GM12878 (cell line): ENCODE measurements around the gene RPTN. TPM values are rescaled to one million over a fixed set of nuclear protein-coding genes. Genes with fewer than 3 reads are reported as not detected.

ENCODE experiments used
- ATAC-seq: fragments of 200-7000 bp; cut with Tn5 transposase; 3 replicates; pipeline ENCODE4 v1.9.1; 2020; ENCODE audit warnings: mild to moderate bottlenecking, moderate library complexity
- BruUV-seq: library from RNA; stranded (reverse); fragments of 400-500 nt; replicated peaks from 2 replicates; lab custom pipeline; 2021; lab: Mats Ljungman, UMichigan
- CTCF ChIA-PET: fragments of 300-600 bp; sonication (Branson Sonifier 250); formaldehyde crosslinking; extraction: SDS; loops from one replicate; lab custom pipeline; 2021; ENCODE audit warnings: inconsistent platforms; lab: Yijun Ruan, JAX
- POLR2A ChIA-PET: fragments of 350-600 bp; formaldehyde crosslinking; extraction: SDS; loops from one replicate; lab custom pipeline; 2021; ENCODE audit warnings: inconsistent platforms; lab: Charles Lee
- RAD21 ChIA-PET: fragments of 300-600 bp; sonication (Branson Sonifier 250); formaldehyde crosslinking; loops from one replicate; lab custom pipeline; 2023; ENCODE audit warnings: antibody characterized with exemption; ENCODE audit not compliant: unreplicated experiment; lab: Charles Lee
- SMC1A ChIA-PET: fragments of 300-600 bp; sonication (Branson Sonifier 250); formaldehyde crosslinking; loops from one replicate; lab custom pipeline; 2023; ENCODE audit not compliant: unreplicated experiment, uncharacterized antibody; lab: Charles Lee
- DNase-seq: peaks from one replicate; pipeline ENCODE4 v3.0.0-alpha.2; 2011; ENCODE audit warnings: low read depth, low spot score
- FAIRE-seq: peaks from 3 replicates; lab custom pipeline; 2011; peaks lifted over from hg19 to GRCh38; lab: Jason Lieb, UNC
- H2AFZ ChIP-seq: 2 replicates; pipeline ENCODE4 v1.6.0; 2011; ENCODE audit warnings: low read depth, low read length, control low read depth; ENCODE audit not compliant: control insufficient read depth
- H3K27ac ChIP-seq: 2 replicates; pipeline ENCODE4 v1.5.1; 2011; ENCODE audit warnings: control low read depth; ENCODE audit not compliant: control insufficient read depth, insufficient read depth
- H3K27me3 ChIP-seq, 2 experiments: replicated peaks in 1 of 2; 2 replicates each; pipeline versions ENCODE4 v1.6.0 to v1.6.1; 2011; ENCODE audit warnings: low read length in 1 of 2; ENCODE audit not compliant: control insufficient read depth in 2 of 2, insufficient read depth in 2 of 2
- H3K36me3 ChIP-seq, 2 experiments: 2 replicates each; pipeline ENCODE4 v1.5.1; 2011; ENCODE audit warnings: low read length in 1 of 2; ENCODE audit not compliant: control insufficient read depth in 2 of 2, insufficient read depth in 2 of 2
- H3K4me1 ChIP-seq: 2 replicates; pipeline ENCODE4 v1.6.1; 2011; ENCODE audit warnings: mild to moderate bottlenecking, low read length, moderate library complexity, mixed read lengths; ENCODE audit not compliant: control insufficient read depth, insufficient read depth
- H3K4me2 ChIP-seq: 2 replicates; pipeline ENCODE4 v1.6.0; 2011; ENCODE audit warnings: control low read depth; ENCODE audit not compliant: control insufficient read depth, insufficient read depth
- H3K4me3 ChIP-seq: fragments of 200-600 bp; sonication (generic); 2 replicates; pipeline ENCODE4 v1.5.1; 2016
- H3K79me2 ChIP-seq: 2 replicates; pipeline ENCODE4 v1.6.0; 2011; ENCODE audit warnings: low read length; ENCODE audit not compliant: control insufficient read depth, insufficient read depth
- H3K9ac ChIP-seq: 2 replicates; pipeline ENCODE4 v1.8.0; 2011; ENCODE audit warnings: low read length, control low read depth, mixed read lengths; ENCODE audit not compliant: control insufficient read depth, insufficient read depth
- H3K9me3 ChIP-seq: replicated peaks from 3 replicates; pipeline ENCODE4 v1.5.1; 2011; ENCODE audit warnings: mild to moderate bottlenecking, low read length; ENCODE audit not compliant: control insufficient read depth, insufficient read depth
- H4K20me1 ChIP-seq: 2 replicates; pipeline ENCODE4 v1.6.0; 2011; ENCODE audit not compliant: control insufficient read depth, insufficient read depth
- ASH2L ChIP-seq: fragments of 300-600, 200-600 bp; sonication (generic); IDR thresholded peaks from 2 replicates; pipeline ENCODE4 v1.6.1; 2017; ENCODE audit warnings: low read depth, mild to moderate bottlenecking, borderline replicate concordance
- CBX3 ChIP-seq: fragments of 200-600 bp; sonication (generic); IDR thresholded peaks from 2 replicates; pipeline ENCODE4 v1.6.1; 2016; ENCODE audit warnings: low read depth, borderline replicate concordance
- CHD2 ChIP-seq: IDR thresholded peaks from 2 replicates; pipeline ENCODE4 v1.6.1; 2011; ENCODE audit warnings: low read depth, low read length, improper control_type of control experiment, borderline replicate concordance
- ESRRA ChIP-seq: IDR thresholded peaks from 2 replicates; pipeline ENCODE4 v1.6.1; 2012; ENCODE audit warnings: mild to moderate bottlenecking, low read length, improper control_type of control experiment
- KAT2A ChIP-seq: conservative IDR thresholded peaks from 2 replicates; pipeline ENCODE4 v1.6.1; 2011; ENCODE audit warnings: low read depth, low read length; ENCODE audit not compliant: control insufficient read depth
- MEF2B ChIP-seq: fragments of 450-650 bp; IDR thresholded peaks from 2 replicates; pipeline ENCODE4 v1.6.1; 2018; ENCODE audit warnings: mild to moderate bottlenecking, moderate library complexity; ENCODE audit not compliant: partially characterized antibody, poor library complexity, severe bottlenecking
- NBN ChIP-seq: fragments of 450-650 bp; IDR thresholded peaks from 2 replicates; pipeline ENCODE4 v1.6.1; 2016
- STAT3 ChIP-seq: IDR thresholded peaks from 2 replicates; pipeline ENCODE4 v1.6.1; 2011; ENCODE audit warnings: low read depth, low read length, improper control_type of control experiment
- TCF12 ChIP-seq: IDR thresholded peaks from 2 replicates; pipeline ENCODE4 v1.6.1; 2011; ENCODE audit warnings: low read depth, mild to moderate bottlenecking, low read length
- TCF7 ChIP-seq: IDR thresholded peaks from 2 replicates; pipeline ENCODE4 v1.6.1; 2014; ENCODE audit warnings: antibody characterized with exemption, borderline replicate concordance
- YBX1 ChIP-seq: fragments of 450-650 bp; IDR thresholded peaks from 2 replicates; pipeline ENCODE4 v1.6.1; 2016; ENCODE audit warnings: antibody characterized with exemption
- WGBS: methylation state at CpG from one replicate; pipeline ENCODE4 v1.1.6; 2016; ENCODE audit warnings: low lambda C conversion rate; ENCODE audit not compliant: insufficient replicate concordance, insufficient coverage; ENCODE audit errors: missing lambda C conversion rate; 5-methylcytosine and 5-hydroxymethylcytosine counted together
- in situ Hi-C: fragments of 300-500 bp; cut with MboI; formaldehyde crosslinking; loops from 9 replicates; pipeline ENCODE4 v1.14.3; 2018; ENCODE audit warnings: mixed read lengths
- intact Hi-C: fragments of 100-400 bp; cut with micrococcal nuclease; formaldehyde crosslinking; loops from one replicate; pipeline ENCODE4 v1.14.2; 2022; ENCODE audit not compliant: unreplicated experiment
- polyA plus RNA-seq, 11 experiments: library from polyadenylated mRNA; depleted of rRNA in 4 of 11; unstranded in 6 of 11; stranded (reverse) in 5 of 11; fragments of >200 nt; fragmentation: Nextera tagmentation in 4 of 11; fragmentation: Illumina TruSeq in 1 of 11; extraction: Ambion mirVana in 4 of 11; extraction: Trizol in 1 of 11; gene quantifications; 1 replicate in 1 of 11; 2 replicates in 10 of 11; pipeline versions ENCODE4 v1.2.1 to v1.2.3, GENCODE V29; 2011 to 2016; ENCODE audit warnings: inconsistent platforms in 2 of 11, missing spikeins in 2 of 11, low read depth in 1 of 11
- total RNA-seq, 4 experiments: library from RNA; depleted of rRNA in 3 of 4; stranded (reverse); fragments of >200 nt in 3 of 4; fragmentation: Illumina TruSeq in 1 of 4; extraction: Trizol in 1 of 4; gene quantifications; 2 replicates each; pipeline versions ENCODE4 v1.2.1 to v1.2.3, GENCODE V29; 2013 to 2021
- TF ChIP-seq, protein P1 (sequence below): fragments of 450-650 bp; IDR thresholded peaks from 2 replicates; pipeline ENCODE4 v1.6.1; 2016; ENCODE audit warnings: mild to moderate bottlenecking
- TF ChIP-seq, protein P2 (sequence below): fragments of 450-650 bp; IDR thresholded peaks from 2 replicates; pipeline ENCODE4 v1.6.1; 2016; ENCODE audit warnings: mild to moderate bottlenecking

Gene RPTN
- total and polyA plus RNA-seq, 10 of the 15 experiments (the other 5 are each of a cell fraction or from before 2014, with no cell fraction given) = not detected

DNA sequence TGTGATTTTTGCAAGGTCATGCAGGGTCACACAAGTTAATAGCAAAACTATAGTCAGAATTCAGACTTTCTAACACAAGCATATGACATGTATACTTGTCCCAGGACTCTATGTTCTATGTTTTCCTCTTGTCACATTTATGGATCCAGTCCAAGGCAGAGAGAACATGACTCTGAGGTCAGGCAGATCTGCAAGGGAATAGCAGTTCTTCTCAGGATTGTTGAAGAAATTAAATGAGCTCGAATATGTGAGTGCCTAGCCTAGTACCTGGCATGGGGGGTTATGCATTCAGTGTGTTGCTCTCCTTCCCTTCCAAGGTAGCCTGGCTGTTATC, 9.5 kb upstream of the RPTN start:
- no peaks in the 10 kb centered on the region for H4K20me1 ChIP-seq
- intact Hi-C loops (no loop called here), in situ Hi-C loops (no loop called here)
- 0% methylated on average over 1 of the region's 1 CpG for WGBS
- no peaks in the 10 kb centered on the region for H3K9me3 ChIP-seq
- H3K4me3 ChIP-seq = no peak overlapping the region
- H3K9ac ChIP-seq = no peak overlapping the region
- no peaks in the 10 kb centered on the region for H3K36me3 ChIP-seq
- FAIRE-seq (no peak), DNase-seq (no peak), ATAC-seq (no peak)
- ChIA-PET POLR2A (no interaction called here), SMC1A (no interaction called here), RAD21 (no interaction called here), CTCF (no interaction called here)
- no peak overlapping the region for H2AFZ ChIP-seq
- no peak overlapping the region for H3K27ac ChIP-seq
- H3K79me2 ChIP-seq = no peaks in the 10 kb centered on the region
- TF ChIP-seq STAT3 (no peak), MEF2B (no peak), CHD2 (no peak), KAT2A (no peak)
- no peaks in the 10 kb centered on the region for H3K27me3 ChIP-seq
- peaks cover 14% of the 10 kb centered on the region for H3K4me1 ChIP-seq
- no peak overlapping the region for H3K4me2 ChIP-seq
- no TSS peak for BruUV-seq

- no TSS peak for BruUV-seq
- in situ Hi-C loops (no loop called here), intact Hi-C loops (no loop called here)
- Histone ChIP-seq H3K27me3 (no peaks in the 10 kb centered on the region), H3K4me1 (peaks cover 14% of the 10 kb centered on the region), H3K4me2 (no peak overlapping the region), H3K4me3 (no peak overlapping the region), H3K79me2 (no peaks in the 10 kb centered on the region), H3K9ac (no peak overlapping the region), H3K9me3 (no peaks in the 10 kb centered on the region), H2AFZ (no peak overlapping the region), H4K20me1 (no peaks in the 10 kb centered on the region), H3K36me3 (no peaks in the 10 kb centered on the region), H3K27ac (no peak overlapping the region)
- ChIA-PET RAD21 (no interaction called here), CTCF (no interaction called here), POLR2A (no interaction called here), SMC1A (no interaction called here)
- ATAC-seq (no peak), DNase-seq (no peak), FAIRE-seq (no peak)
- WGBS = 4% methylated on average over 3 of the region's 3 CpGs
- TF ChIP-seq YBX1 (no peak), ASH2L (no peak), NBN (no peak), TCF7 (no peak), ESRRA (no peak), CBX3 (no peak), TCF12 (no peak), STAT3 (no peak)
- TF ChIP-seq, protein P1, sequence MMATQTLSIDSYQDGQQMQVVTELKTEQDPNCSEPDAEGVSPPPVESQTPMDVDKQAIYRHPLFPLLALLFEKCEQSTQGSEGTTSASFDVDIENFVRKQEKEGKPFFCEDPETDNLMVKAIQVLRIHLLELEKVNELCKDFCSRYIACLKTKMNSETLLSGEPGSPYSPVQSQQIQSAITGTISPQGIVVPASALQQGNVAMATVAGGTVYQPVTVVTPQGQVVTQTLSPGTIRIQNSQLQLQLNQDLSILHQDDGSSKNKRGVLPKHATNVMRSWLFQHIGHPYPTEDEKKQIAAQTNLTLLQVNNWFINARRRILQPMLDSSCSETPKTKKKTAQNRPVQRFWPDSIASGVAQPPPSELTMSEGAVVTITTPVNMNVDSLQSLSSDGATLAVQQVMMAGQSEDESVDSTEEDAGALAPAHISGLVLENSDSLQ = no peak
- TF ChIP-seq, protein P2, sequence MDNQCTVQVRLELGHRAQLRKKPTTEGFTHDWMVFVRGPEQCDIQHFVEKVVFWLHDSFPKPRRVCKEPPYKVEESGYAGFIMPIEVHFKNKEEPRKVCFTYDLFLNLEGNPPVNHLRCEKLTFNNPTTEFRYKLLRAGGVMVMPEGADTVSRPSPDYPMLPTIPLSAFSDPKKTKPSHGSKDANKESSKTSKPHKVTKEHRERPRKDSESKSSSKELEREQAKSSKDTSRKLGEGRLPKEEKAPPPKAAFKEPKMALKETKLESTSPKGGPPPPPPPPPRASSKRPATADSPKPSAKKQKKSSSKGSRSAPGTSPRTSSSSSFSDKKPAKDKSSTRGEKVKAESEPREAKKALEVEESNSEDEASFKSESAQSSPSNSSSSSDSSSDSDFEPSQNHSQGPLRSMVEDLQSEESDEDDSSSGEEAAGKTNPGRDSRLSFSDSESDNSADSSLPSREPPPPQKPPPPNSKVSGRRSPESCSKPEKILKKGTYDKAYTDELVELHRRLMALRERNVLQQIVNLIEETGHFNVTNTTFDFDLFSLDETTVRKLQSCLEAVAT = no peak
Measured at GRCh38 chr1:152167835-152168534, 9.0 kb upstream of the RPTN start.
